GM21381 (cell line): ENCODE data around the gene OR10J5.
"Not testable (repeated sequence)": the region's sequence is repeated elsewhere in the genome, so short reads cannot be mapped to it uniquely, and the experiment has no call there.

Source experiments
- ATAC-seq: cut with Tn5 transposase; IDR thresholded peaks from one replicate; pipeline ENCODE4 v1.9.1; 2021; ENCODE audit warnings: mild to moderate bottlenecking, moderate library complexity; ENCODE audit not compliant: unreplicated experiment

Gene OR10J5

GRCh38 chr1:159535907-159536306 lies at the start of gene OR10J5:
Gene OR10J5, minus strand, starts transcription at chr1:159536007. Its CDS starts 0 bp downstream, at chr1:159536007.
- ATAC-seq = no peak

- no peak for ATAC-seq
Observed at GRCh38 chr1:159584536-159584935, 48.7 kb upstream of the OR10J5 start.

- no peak for ATAC-seq
Observed at GRCh38 chr1:159581422-159581821, 45.6 kb upstream of the OR10J5 start.

GRCh38 chr1:159580340-159580739 lies 44.5 kb upstream of the OR10J5 start:
- ATAC-seq = no peak

GRCh38 chr1:159577446-159577845 lies 41.6 kb upstream of the OR10J5 start:
- ATAC-seq = no peak

GRCh38 chr1:159562680-159563079 lies 26.9 kb upstream of the OR10J5 start:
- ATAC-seq = no peak

GRCh38 chr1:159561497-159561896 lies 25.7 kb upstream of the OR10J5 start:
- ATAC-seq = no peak

GRCh38 chr1:159560599-159560998 lies 24.8 kb upstream of the OR10J5 start:
- ATAC-seq = no peak

- ATAC-seq = no peak
Observed at GRCh38 chr1:159556931-159557369, 21.1 kb upstream of the OR10J5 start.

- no peak for ATAC-seq
Observed at GRCh38 chr1:159554696-159555095, 18.9 kb upstream of the OR10J5 start.

GRCh38 chr1:159554261-159554660 lies 18.5 kb upstream of the OR10J5 start:
- no peak for ATAC-seq

- ATAC-seq = no peak
Observed at GRCh38 chr1:159548126-159548525, 12.3 kb upstream of the OR10J5 start.

- no peak for ATAC-seq
Observed at GRCh38 chr1:159532922-159533321, 2.9 kb downstream of the OR10J5 start.

GRCh38 chr1:159524792-159525191 lies 11.0 kb downstream of the OR10J5 start:
- ATAC-seq = not testable (repeated sequence)

- no peak for ATAC-seq
Observed at GRCh38 chr1:159510229-159510541, 25.6 kb downstream of the OR10J5 start.

- no peak for ATAC-seq
Observed at GRCh38 chr1:159509440-159510228, 26.2 kb downstream of the OR10J5 start.

GRCh38 chr1:159508951-159509350 lies 26.9 kb downstream of the OR10J5 start:
- no peak for ATAC-seq

GRCh38 chr1:159505676-159506075 lies 30.1 kb downstream of the OR10J5 start:
- ATAC-seq = no peak

- no peak for ATAC-seq
Observed at GRCh38 chr1:159501082-159501481, 34.7 kb downstream of the OR10J5 start.

GRCh38 chr1:159494513-159495210 lies 41.1 kb downstream of the OR10J5 start:
- ATAC-seq = not testable (repeated sequence)

- ATAC-seq = no peak
Observed at GRCh38 chr1:159493354-159493753, 42.5 kb downstream of the OR10J5 start.

- ATAC-seq = no peak
Observed at GRCh38 chr1:159492575-159493323, 43.1 kb downstream of the OR10J5 start.
